Measurements from ENCODE around the gene C1orf159.

C1orf159 gene

GRCh38 chr1:1122981-1123480 lies 7.1 kb upstream of the C1orf159 start:
- Histone ChIP-seq H2AFZ (ENCODE audit: low read depth, low read length) (no peak overlapping the region), H3K9me3 (ENCODE audit: insufficient read depth, low read length, severe bottlenecking) (no peaks in the 10 kb centered on the region), H3K27me3 (ENCODE audit: insufficient read depth, low read length, poor library complexity) (no peaks in the 10 kb centered on the region), H4K20me1 (ENCODE audit: insufficient read depth, low read length) (peaks cover 15% of the 10 kb centered on the region), H3K36me3 (ENCODE audit: insufficient read depth, low read length) (no peaks in the 10 kb centered on the region), H3K9ac (ENCODE audit: low read depth, low read length) (no peak overlapping the region), H3K4me2 (ENCODE audit: insufficient read depth, low read length) (no peak overlapping the region), H3K4me1 (ENCODE audit: insufficient read depth, low read length) (peaks cover 4% of the 10 kb centered on the region; the same call in 1 of the 2 replicates), H3K79me2 (ENCODE audit: insufficient read depth, low read length) (no peaks in the 10 kb centered on the region), H3K4me3 (ENCODE audit: low read depth in 1 of 2, low read length in 2 of 2) (no peak overlapping the region), H3K27ac (ENCODE audit: low read length) (no peak overlapping the region)
- ATAC-seq (ENCODE audit: insufficient read depth, low read depth) (no peak), DNase-seq (no peak)
- TF ChIP-seq EZH2 (IDR thresholded peaks at IDR 0.05; ENCODE audit: borderline replicate concordance, low read depth, low read length, severe bottlenecking) = no peak
- TF ChIP-seq, protein P1, sequence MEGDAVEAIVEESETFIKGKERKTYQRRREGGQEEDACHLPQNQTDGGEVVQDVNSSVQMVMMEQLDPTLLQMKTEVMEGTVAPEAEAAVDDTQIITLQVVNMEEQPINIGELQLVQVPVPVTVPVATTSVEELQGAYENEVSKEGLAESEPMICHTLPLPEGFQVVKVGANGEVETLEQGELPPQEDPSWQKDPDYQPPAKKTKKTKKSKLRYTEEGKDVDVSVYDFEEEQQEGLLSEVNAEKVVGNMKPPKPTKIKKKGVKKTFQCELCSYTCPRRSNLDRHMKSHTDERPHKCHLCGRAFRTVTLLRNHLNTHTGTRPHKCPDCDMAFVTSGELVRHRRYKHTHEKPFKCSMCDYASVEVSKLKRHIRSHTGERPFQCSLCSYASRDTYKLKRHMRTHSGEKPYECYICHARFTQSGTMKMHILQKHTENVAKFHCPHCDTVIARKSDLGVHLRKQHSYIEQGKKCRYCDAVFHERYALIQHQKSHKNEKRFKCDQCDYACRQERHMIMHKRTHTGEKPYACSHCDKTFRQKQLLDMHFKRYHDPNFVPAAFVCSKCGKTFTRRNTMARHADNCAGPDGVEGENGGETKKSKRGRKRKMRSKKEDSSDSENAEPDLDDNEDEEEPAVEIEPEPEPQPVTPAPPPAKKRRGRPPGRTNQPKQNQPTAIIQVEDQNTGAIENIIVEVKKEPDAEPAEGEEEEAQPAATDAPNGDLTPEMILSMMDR (IDR thresholded peaks at IDR 0.05; ENCODE audit: borderline replicate concordance, extremely low read depth, low read length, poor library complexity, severe bottlenecking) = peak; percentile 10

DNA sequence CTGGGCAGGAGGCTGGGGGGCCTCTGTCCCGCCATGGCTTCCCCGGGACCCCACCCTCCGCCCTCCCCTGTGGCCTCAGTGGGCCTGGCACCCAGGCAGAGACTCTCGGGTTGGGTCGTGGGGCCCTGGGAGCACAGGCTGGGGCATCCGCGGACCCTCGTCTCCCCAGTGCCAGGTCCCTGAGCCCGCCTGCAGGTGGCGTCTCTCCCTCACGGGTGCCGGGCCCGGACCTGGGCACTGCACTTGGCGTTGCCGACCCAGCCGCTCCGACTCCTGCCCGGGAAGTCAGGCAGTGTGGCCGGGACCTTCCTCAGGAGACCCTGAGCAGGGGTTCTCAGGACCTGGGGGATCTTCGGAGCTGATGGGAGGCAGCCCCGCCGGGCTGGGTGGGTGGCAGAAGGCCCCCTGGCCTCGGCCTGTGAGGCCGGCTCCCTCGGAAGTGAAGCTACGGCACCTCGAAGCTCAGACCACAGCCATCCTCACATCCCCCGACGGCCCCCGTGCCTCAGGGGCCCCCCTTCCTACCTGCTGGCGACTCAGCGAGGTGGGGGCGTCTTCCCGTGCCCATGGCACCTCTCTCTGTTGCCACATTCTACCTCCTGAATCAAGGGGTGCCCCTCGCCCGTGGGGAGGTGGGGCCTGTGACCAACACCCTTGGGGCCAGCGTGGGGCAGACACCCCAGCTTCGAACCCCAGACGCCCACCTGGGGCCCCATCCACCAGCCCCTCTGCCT lies 6.4 kb upstream of the C1orf159 start:
- Histone ChIP-seq H3K9ac (ENCODE audit: low read depth, low read length) (no peak overlapping the region), H3K27me3 (ENCODE audit: insufficient read depth, low read length, poor library complexity) (no peaks in the 10 kb centered on the region), H3K36me3 (ENCODE audit: insufficient read depth, low read length) (no peaks in the 10 kb centered on the region), H3K79me2 (ENCODE audit: insufficient read depth, low read length) (no peaks in the 10 kb centered on the region), H3K9me3 (ENCODE audit: insufficient read depth, low read length, severe bottlenecking) (no peaks in the 10 kb centered on the region), H3K4me1 (ENCODE audit: insufficient read depth, low read length) (peaks cover 7% of the 10 kb centered on the region), H2AFZ (ENCODE audit: low read depth, low read length) (peak overlapping the region; percentile 63; the same call in 1 of the 2 replicates), H3K27ac (ENCODE audit: low read length) (no peak overlapping the region), H3K4me2 (ENCODE audit: insufficient read depth, low read length) (peak overlapping the region; percentile 23), H4K20me1 (ENCODE audit: insufficient read depth, low read length) (peaks cover 15% of the 10 kb centered on the region), H3K4me3 (ENCODE audit: low read depth in 1 of 2, low read length in 2 of 2) (no peak overlapping the region)
- peak; percentile 93 for ATAC-seq (ENCODE audit: insufficient read depth, low read depth)
- TF ChIP-seq, protein P1 (IDR thresholded peaks at IDR 0.05; ENCODE audit: borderline replicate concordance, extremely low read depth, low read length, poor library complexity, severe bottlenecking) = peak; percentile 78
- no peak for TF ChIP-seq EZH2 (IDR thresholded peaks at IDR 0.05; ENCODE audit: borderline replicate concordance, low read depth, low read length, severe bottlenecking)
- peak; percentile 73 for DNase-seq

GRCh38 chr1:1121611-1122077 lies 5.8 kb upstream of the C1orf159 start:
- TF ChIP-seq, protein P1 (IDR thresholded peaks at IDR 0.05; ENCODE audit: borderline replicate concordance, extremely low read depth, low read length, poor library complexity, severe bottlenecking) = no peak
- no peak for TF ChIP-seq EZH2 (IDR thresholded peaks at IDR 0.05; ENCODE audit: borderline replicate concordance, low read depth, low read length, severe bottlenecking)

More at GRCh38 chr1:1121611-1122077, 5.8 kb upstream of the C1orf159 start:
- H3K36me3 ChIP-seq (ENCODE audit: insufficient read depth, low read length) = no peaks in the 10 kb centered on the region
- peaks cover 15% of the 10 kb centered on the region for H4K20me1 ChIP-seq (ENCODE audit: insufficient read depth, low read length)
- H3K9me3 ChIP-seq (ENCODE audit: insufficient read depth, low read length, severe bottlenecking) = no peaks in the 10 kb centered on the region
- H2AFZ ChIP-seq (ENCODE audit: low read depth, low read length) = no peak overlapping the region
- H3K4me3 ChIP-seq (ENCODE audit: low read depth in 1 of 2, low read length in 2 of 2) = no peak overlapping the region
- no peak overlapping the region for H3K4me2 ChIP-seq (ENCODE audit: insufficient read depth, low read length)
- peaks cover 10% of the 10 kb centered on the region for H3K4me1 ChIP-seq (ENCODE audit: insufficient read depth, low read length)
- H3K27me3 ChIP-seq (ENCODE audit: insufficient read depth, low read length, poor library complexity) = no peaks in the 10 kb centered on the region
- H3K9ac ChIP-seq (ENCODE audit: low read depth, low read length) = no peak overlapping the region
- no peak overlapping the region for H3K27ac ChIP-seq (ENCODE audit: low read length)
- ATAC-seq (ENCODE audit: insufficient read depth, low read depth) (peak; percentile 17; the same call in 2 of the 3 replicates), DNase-seq (no peak)
- H3K79me2 ChIP-seq (ENCODE audit: insufficient read depth, low read length) = no peaks in the 10 kb centered on the region

Data from DND-41 (cell line).